Stimulated activated CD8-positive, alpha-beta memory T cell treated with anti-CD3 and anti-CD28 coated beads, Interleukin-15, amount 100 ng/mL, for 48 hours (primary cell): ENCODE results near the gene GALNT17.
A peak's percentile ranks its signal among the peaks of the same experiment; 100 is the strongest.

Source experiments
- DNase-seq, 2 donors: peaks; one replicate each; pipeline ENCODE4 v3.0.0-alpha.2; 2020; ENCODE audit warnings: low read depth in 2 of 2

The GALNT17 gene

GRCh38 chr7:71687831-71688599 lies 556.1 kb downstream of the GALNT17 start:
- DNase-seq, result no peak

GRCh38 chr7:71691538-71691937 lies 559.6 kb downstream of the GALNT17 start:
- DNase-seq, result no peak

- no peak for DNase-seq
Observed at GRCh38 chr7:71694665-71695064, 562.7 kb downstream of the GALNT17 start.

- DNase-seq, result no peak
Observed at GRCh38 chr7:71695186-71695585, 563.2 kb downstream of the GALNT17 start.

GRCh38 chr7:71696511-71696910 lies 564.6 kb downstream of the GALNT17 start:
- no peak for DNase-seq

GRCh38 chr7:71697400-71697799 lies 565.5 kb downstream of the GALNT17 start:
- no peak for DNase-seq

GRCh38 chr7:71705217-71705616 lies 573.3 kb downstream of the GALNT17 start:
- no peak for DNase-seq

GRCh38 chr7:71705901-71706596 lies 574.1 kb downstream of the GALNT17 start:
- DNase-seq, result no peak

- no peak for DNase-seq
Observed at GRCh38 chr7:71706597-71706975, 574.6 kb downstream of the GALNT17 start.

GRCh38 chr7:71707041-71707440 lies 575.1 kb downstream of the GALNT17 start:
- no peak for DNase-seq

GRCh38 chr7:71708710-71709109 lies 576.8 kb downstream of the GALNT17 start:
- DNase-seq, result no peak

- no peak for DNase-seq
Observed at GRCh38 chr7:71710442-71710841, 578.5 kb downstream of the GALNT17 start.

GRCh38 chr7:71712653-71713180 lies 580.8 kb downstream of the GALNT17 start:
- DNase-seq, result no peak

- DNase-seq, result no peak
Observed at GRCh38 chr7:71716690-71717089, 584.7 kb downstream of the GALNT17 start.

- no peak for DNase-seq
Observed at GRCh38 chr7:71718563-71718962, 586.6 kb downstream of the GALNT17 start.

- no peak for DNase-seq
Observed at GRCh38 chr7:71721742-71722141, 589.8 kb downstream of the GALNT17 start.

- no peak for DNase-seq
Observed at GRCh38 chr7:71723859-71724258, 591.9 kb downstream of the GALNT17 start.

- DNase-seq, result no peak
Observed at GRCh38 chr7:71727347-71727746, 595.4 kb downstream of the GALNT17 start.

GRCh38 chr7:71731740-71732139 lies 599.8 kb downstream of the GALNT17 start:
- DNase-seq, result no peak

GRCh38 chr7:71733107-71733870 lies 601.3 kb downstream of the GALNT17 start:
- peak; percentile 36 to 37 for DNase-seq

- DNase-seq, result no peak
Observed at GRCh38 chr7:71735961-71736556, 604.1 kb downstream of the GALNT17 start.
